HepG2 (cell line): Measurements from ENCODE around the gene ZNF846. TPM values are rescaled to one million over a fixed set of nuclear protein-coding genes. Genes with fewer than 3 reads are reported as not detected.

ENCODE experiments used
- ATAC-seq: fragments of 200-7000 bp; cut with Tn5 transposase; 3 replicates; pipeline ENCODE4 v1.9.1; 2020; ENCODE audit warnings: mild to moderate bottlenecking, moderate library complexity
- BruUV-seq: library from RNA; stranded (reverse); fragments of 400-500 nt; replicated peaks from 2 replicates; lab custom pipeline; 2021; lab: Mats Ljungman, UMichigan
- CTCF ChIA-PET: fragments of 300-600 bp; formaldehyde crosslinking; extraction: SDS; loops from one replicate; lab custom pipeline; 2021; ENCODE audit warnings: low total read pairs, inconsistent platforms, low intra/inter-chr PET ratio; lab: Yijun Ruan, JAX
- POLR2A ChIA-PET: fragments of 350-600 bp; sonication (Branson Sonifier 250); formaldehyde crosslinking; loops from one replicate; lab custom pipeline; 2020; ENCODE audit warnings: antibody characterized with exemption, inconsistent platforms; lab: Yijun Ruan, JAX
- DNase-seq: peaks from one replicate; pipeline ENCODE4 v3.0.0-alpha.2; 2015; ENCODE audit warnings: low spot score
- FAIRE-seq: peaks from 3 replicates; lab custom pipeline; 2011; peaks lifted over from hg19 to GRCh38; lab: Jason Lieb, UNC
- H2AFZ ChIP-seq: one replicate; pipeline ENCODE4 v1.6.1; 2011; ENCODE audit warnings: low read length, inconsistent platforms
- H3K27ac ChIP-seq: fragments of 300-600 bp; 3 replicates; pipeline ENCODE4 v1.8.0; 2011; ENCODE audit warnings: mixed run types, mild to moderate bottlenecking, mixed read lengths, low read length, inconsistent platforms; ENCODE audit not compliant: insufficient read depth; ENCODE audit errors: extremely low read length
- H3K27me3 ChIP-seq, 2 experiments: fragments of 200-600 bp in 1 of 2; 2 replicates in 1 of 2; 3 replicates in 1 of 2; pipeline versions ENCODE4 v1.6.0 to v1.8.0; 2011; ENCODE audit warnings: low read length in 2 of 2, mild to moderate bottlenecking in 2 of 2, moderate library complexity in 2 of 2, inconsistent platforms in 1 of 2; ENCODE audit not compliant: insufficient read depth in 2 of 2, control insufficient read depth in 1 of 2
- H3K36me3 ChIP-seq, 2 experiments: fragments of 200-600 bp in 1 of 2; replicated peaks in 1 of 2; 2 replicates in 1 of 2; 3 replicates in 1 of 2; pipeline versions ENCODE4 v1.5.1 to v1.8.0; 2011; ENCODE audit warnings: low read length in 2 of 2, inconsistent platforms in 1 of 2; ENCODE audit not compliant: insufficient read depth in 2 of 2, control insufficient read depth in 1 of 2
- H3K4me1 ChIP-seq: 2 replicates; pipeline ENCODE4 v1.5.1; 2012; ENCODE audit warnings: low read length, inconsistent platforms; ENCODE audit not compliant: insufficient read depth
- H3K4me2 ChIP-seq: 2 replicates; pipeline ENCODE4 v1.6.0; 2011; ENCODE audit warnings: low read depth, low read length, inconsistent platforms
- H3K4me3 ChIP-seq, 3 experiments: fragments of 200-600 bp in 1 of 3; sonication (generic), shearing (Covaris generic) in 1 of 3; replicated peaks in 1 of 3; 2 replicates each; pipeline ENCODE4 v1.5.1; 2011 to 2016; ENCODE audit warnings: low read length in 3 of 3, inconsistent platforms in 2 of 3, low read depth in 2 of 3, mild to moderate bottlenecking in 2 of 3, control low read depth in 1 of 3, mixed read lengths in 1 of 3; ENCODE audit not compliant: insufficient read depth in 1 of 3
- H3K79me2 ChIP-seq: one replicate; pipeline ENCODE4 v1.6.1; 2011; ENCODE audit warnings: low read length, inconsistent platforms; ENCODE audit not compliant: insufficient read depth
- H3K9ac ChIP-seq: 2 replicates; pipeline ENCODE4 v1.6.0; 2011; ENCODE audit warnings: mild to moderate bottlenecking, low read depth, low read length, inconsistent platforms; ENCODE audit not compliant: insufficient read depth
- H3K9me3 ChIP-seq: 2 replicates; pipeline ENCODE4 v1.5.1; 2012; ENCODE audit warnings: mild to moderate bottlenecking, low read length
- H4K20me1 ChIP-seq: 2 replicates; pipeline ENCODE4 v1.6.0; 2011; ENCODE audit warnings: inconsistent platforms, mild to moderate bottlenecking, low read length, moderate library complexity; ENCODE audit not compliant: insufficient read depth
- FOSL2 ChIP-seq: sonication (generic); formaldehyde crosslinking; IDR thresholded peaks from 2 replicates; pipeline ENCODE4 v1.4.0; 2020; ENCODE audit warnings: missing genetic modification reagents
- KDM3A ChIP-seq: IDR thresholded peaks from 2 replicates; pipeline ENCODE4 v1.6.1; 2018; ENCODE audit warnings: low read depth, missing compliant biosample characterization
- MTF2 ChIP-seq: sonication (generic); formaldehyde crosslinking; IDR thresholded peaks from 2 replicates; pipeline ENCODE4 v1.5.0; 2020; ENCODE audit warnings: missing genetic modification reagents, borderline replicate concordance
- PHF5A ChIP-seq: IDR thresholded peaks from one replicate; pipeline ENCODE4 v1.6.1; 2018; ENCODE audit warnings: low read depth, missing genetic modification reagents; ENCODE audit not compliant: unreplicated experiment
- TOPORS ChIP-seq: sonication (generic); formaldehyde crosslinking; IDR thresholded peaks from 2 replicates; pipeline ENCODE4 v1.8.0; 2023; ENCODE audit warnings: mild to moderate bottlenecking, missing genetic modification reagents
- ZFP41 ChIP-seq: sonication (generic); formaldehyde crosslinking; IDR thresholded peaks from 2 replicates; pipeline ENCODE4 v1.4.0; 2020; ENCODE audit warnings: mild to moderate bottlenecking, missing genetic modification reagents, borderline replicate concordance
- ZNF121 ChIP-seq: sonication (generic); formaldehyde crosslinking; IDR thresholded peaks from 2 replicates; pipeline ENCODE4 v1.5.0; 2020; ENCODE audit warnings: mild to moderate bottlenecking, missing genetic modification reagents
- ZNF263 ChIP-seq: sonication (generic); formaldehyde crosslinking; IDR thresholded peaks from 2 replicates; pipeline ENCODE4 v1.4.0; 2020; ENCODE audit warnings: missing genetic modification reagents
- ZNF3 ChIP-seq: IDR thresholded peaks from 2 replicates; pipeline ENCODE4 v1.7.0; 2017; ENCODE audit warnings: inconsistent platforms
- ZNF672 ChIP-seq: sonication (generic); formaldehyde crosslinking; IDR thresholded peaks from 2 replicates; pipeline ENCODE4 v1.8.1; 2022; ENCODE audit warnings: missing genetic modification reagents
- ZNF782 ChIP-seq: sonication (generic); formaldehyde crosslinking; IDR thresholded peaks from 2 replicates; pipeline ENCODE4 v1.4.0; 2020; ENCODE audit warnings: missing genetic modification reagents, mild to moderate bottlenecking, borderline replicate concordance
- WGBS: methylation state at CpG from one replicate; pipeline ENCODE4 v1.1.6; 2017; ENCODE audit warnings: low lambda C conversion rate; 5-methylcytosine and 5-hydroxymethylcytosine counted together
- in situ Hi-C: cut with HindIII; loops from 2 replicates; pipeline ENCODE4 v1.10.0; 2017; ENCODE audit warnings: low pct_unique_long_range_greater_than_20kb; ENCODE audit not compliant: extremely low pct_ligation_motif_present
- intact Hi-C: fragments of 100-400 bp; cut with micrococcal nuclease; formaldehyde crosslinking; loops from one replicate; pipeline ENCODE4 v1.10.0; 2022; ENCODE audit not compliant: unreplicated experiment
- polyA plus RNA-seq, 8 experiments: library from polyadenylated mRNA; depleted of rRNA in 3 of 8; stranded (reverse) in 7 of 8; unstranded in 1 of 8; fragments of >200 nt; fragmentation: Illumina TruSeq in 4 of 8; extraction: Trizol in 4 of 8; gene quantifications; 2 replicates each; pipeline versions ENCODE4 v1.2.1 to v1.2.3, GENCODE V29; 2011 to 2016; ENCODE audit warnings: low read depth in 4 of 8, missing spikeins in 1 of 8, mixed read lengths in 1 of 8; ENCODE audit not compliant: insufficient read depth in 1 of 8
- total RNA-seq, 5 experiments: library from RNA; depleted of rRNA; stranded (reverse); fragments of >200 nt; fragmentation: Illumina TruSeq; extraction: Trizol; gene quantifications; 2 replicates each; pipeline ENCODE4 v1.2.3, GENCODE V29; 2016; ENCODE audit warnings: low read depth in 1 of 5
- TF ChIP-seq, protein P1 (sequence below): sonication (generic); formaldehyde crosslinking; IDR thresholded peaks from 2 replicates; pipeline ENCODE4 v1.8.1; 2023; ENCODE audit warnings: missing genetic modification reagents, inconsistent platforms, borderline replicate concordance
- TF ChIP-seq, protein P2 (sequence below): IDR thresholded peaks from 2 replicates; pipeline ENCODE4 v1.6.1; 2012; ENCODE audit warnings: inconsistent platforms

Gene ZNF846
- total and polyA plus RNA-seq, 2 of the 13 experiments (the other 11 are each of a cell fraction or from before 2014, with no cell fraction given), result 4.8 to 5.4 TPM

DNA sequence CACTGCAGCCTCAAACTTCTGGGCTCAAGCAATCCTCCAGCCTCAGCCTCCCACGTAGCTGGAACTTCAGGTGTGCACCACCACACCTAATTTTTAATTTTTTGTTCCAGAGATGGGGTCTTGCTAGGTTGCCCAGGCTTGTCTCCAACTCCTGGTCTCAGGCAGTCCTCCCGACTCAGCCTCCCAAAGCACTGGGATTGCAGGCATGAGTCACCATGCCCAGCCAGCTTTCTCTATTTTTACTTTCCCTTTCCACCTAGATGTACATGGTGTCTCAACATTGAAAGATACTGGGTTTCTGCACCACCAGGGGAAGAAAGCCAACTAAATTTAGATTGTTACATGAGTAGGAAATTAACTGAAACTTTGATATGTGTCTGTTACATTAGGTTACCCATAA is 13.8 kb upstream of the ZNF846 start:
- intact Hi-C loops, result no loop called here
- TF ChIP-seq ZNF263 (CRISPR knock-in tag) (peak; percentile 63), MTF2 (CRISPR knock-in tag) (no peak), ZNF121 (CRISPR knock-in tag) (peak; percentile 75; the same call in 1 of the 2 replicates), FOSL2 (CRISPR knock-in tag) (peak; percentile 44)
- Histone ChIP-seq H3K4me1 (peaks cover 23% of the 10 kb centered on the region), H4K20me1 (no peaks in the 10 kb centered on the region), H3K4me3 (no peak overlapping the region), H3K9me3 (no peaks in the 10 kb centered on the region), H2AFZ (no peak overlapping the region), H3K36me3 (no peaks in the 10 kb centered on the region), H3K27ac (no peak overlapping the region), H3K4me2 (no peak overlapping the region), H3K79me2 (no peaks in the 10 kb centered on the region), H3K27me3 (no peaks in the 10 kb centered on the region), H3K9ac (no peak overlapping the region)
- DNase-seq (no peak), ATAC-seq (no peak), FAIRE-seq (no peak)
- ChIA-PET POLR2A (interaction anchor here (2.5 kb wide), 1 partner anchor 14 kb away, joined by 21 read pairs; the partner anchor contains the start of gene ZNF846), CTCF (no interaction called here)
- no TSS peak for BruUV-seq
- WGBS, result 100% methylated on average over 2 of the region's 2 CpGs
- in situ Hi-C loops, result loop anchor here (25.0 kb wide), 1 partner anchor 645 kb away; the partner anchor contains the start of genes OR7G3 and ZNF317

DNA sequence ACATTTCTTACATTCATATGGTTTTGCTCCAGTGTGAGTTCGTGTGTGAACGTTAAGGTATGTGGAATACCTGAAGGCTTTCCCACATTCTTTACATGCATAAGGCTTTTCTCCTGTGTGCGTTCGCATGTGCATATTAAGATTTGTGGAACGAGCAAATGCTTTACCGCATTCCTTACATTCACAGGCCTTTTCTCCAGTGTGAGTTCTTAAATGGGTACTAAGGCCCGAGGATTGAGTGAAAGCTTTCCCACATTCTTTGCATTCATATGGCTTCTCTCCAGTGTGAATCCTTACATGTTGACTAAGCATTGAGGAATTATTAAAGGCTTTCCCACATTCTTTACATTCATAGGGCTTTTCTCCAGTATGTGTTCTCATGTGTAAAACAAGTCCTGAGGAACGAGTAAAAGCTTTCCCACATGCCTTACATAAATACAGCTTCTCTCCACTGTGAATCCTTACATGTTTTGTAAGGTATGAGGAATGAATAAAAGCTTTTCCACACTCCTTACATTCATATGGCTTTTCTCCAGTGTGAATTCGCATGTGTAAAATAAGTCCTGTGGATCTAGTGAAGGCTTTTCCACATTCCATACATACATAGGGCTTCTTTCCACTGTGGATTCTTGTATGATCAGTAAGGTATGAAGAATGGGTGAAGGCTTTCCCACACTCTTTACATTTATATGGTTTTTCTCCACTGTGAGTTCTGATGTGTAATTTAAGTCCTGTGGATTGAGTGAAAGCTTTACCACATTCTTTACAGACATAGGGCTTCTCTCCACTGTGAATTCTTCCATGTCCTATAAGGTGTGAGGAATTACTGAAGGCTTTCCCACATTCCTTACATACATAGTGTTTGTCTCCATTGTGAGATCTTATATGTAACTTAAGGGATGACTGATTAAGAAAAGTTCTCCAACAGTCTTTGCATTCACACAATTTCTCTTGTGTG is 10.7 kb downstream of the ZNF846 start:
- ATAC-seq (no peak), DNase-seq (no peak), FAIRE-seq (no peak)
- TSS peak; percentile 49 for BruUV-seq
- intact Hi-C loops (no loop called here), in situ Hi-C loops (no loop called here)
- no peak overlapping the region for H3K4me3 ChIP-seq
- ChIA-PET CTCF (no interaction called here), POLR2A (no interaction called here)
- H2AFZ ChIP-seq, result no peak overlapping the region
- peaks cover 24% of the 10 kb centered on the region for H3K9me3 ChIP-seq
- no peaks in the 10 kb centered on the region for H3K79me2 ChIP-seq
- 90% methylated on average over 9 of the region's 9 CpGs for whole genome bisulfite sequencing
- H3K9ac ChIP-seq, result no peak overlapping the region
- no peaks in the 10 kb centered on the region for H3K4me1 ChIP-seq
- peaks cover 0 to 10% of the 10 kb centered on the region in 2 experiments; a peak in 2 of 5 replicates for H3K36me3 ChIP-seq
- TF ChIP-seq ZNF782 (CRISPR knock-in tag) (no peak), KDM3A (CRISPR knock-in tag) (no peak), ZNF3 (no peak), PHF5A (no peak), ZFP41 (CRISPR knock-in tag) (no peak), ZNF672 (no peak), TOPORS (CRISPR knock-in tag) (no peak)
- TF ChIP-seq, protein P1, sequence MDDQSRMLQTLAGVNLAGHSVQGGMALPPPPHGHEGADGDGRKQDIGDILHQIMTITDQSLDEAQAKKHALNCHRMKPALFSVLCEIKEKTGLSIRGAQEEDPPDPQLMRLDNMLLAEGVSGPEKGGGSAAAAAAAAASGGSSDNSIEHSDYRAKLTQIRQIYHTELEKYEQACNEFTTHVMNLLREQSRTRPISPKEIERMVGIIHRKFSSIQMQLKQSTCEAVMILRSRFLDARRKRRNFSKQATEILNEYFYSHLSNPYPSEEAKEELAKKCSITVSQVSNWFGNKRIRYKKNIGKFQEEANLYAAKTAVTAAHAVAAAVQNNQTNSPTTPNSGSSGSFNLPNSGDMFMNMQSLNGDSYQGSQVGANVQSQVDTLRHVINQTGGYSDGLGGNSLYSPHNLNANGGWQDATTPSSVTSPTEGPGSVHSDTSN (CRISPR knock-in tag), result no peak
- TF ChIP-seq, protein P2, sequence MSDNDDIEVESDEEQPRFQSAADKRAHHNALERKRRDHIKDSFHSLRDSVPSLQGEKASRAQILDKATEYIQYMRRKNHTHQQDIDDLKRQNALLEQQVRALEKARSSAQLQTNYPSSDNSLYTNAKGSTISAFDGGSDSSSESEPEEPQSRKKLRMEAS, result no peak
- H3K27ac ChIP-seq, result no peak overlapping the region
- no peaks in the 10 kb centered on the region for H3K27me3 ChIP-seq
- H4K20me1 ChIP-seq, result no peaks in the 10 kb centered on the region
- no peak overlapping the region for H3K4me2 ChIP-seq
